ENCODE data around the gene CPPED1.
"Not testable (repeated sequence)": the region's sequence is repeated elsewhere in the genome, so short reads cannot be mapped to it uniquely, and the experiment has no call there.

Gene CPPED1

GRCh38 chr16:12803203-12804093 is at the start of gene CPPED1:
TSS of gene CPPED1 (minus strand) at chr16:12803887. CDS start at chr16:12803776, 111 bp downstream.
- peak; percentile 84 for DNase-seq (ENCODE audit: low read depth)

GRCh38 chr16:12850186-12850585 is 46.5 kb upstream of the CPPED1 start:
- DNase-seq (ENCODE audit: low read depth), result no peak

- no peak for DNase-seq (ENCODE audit: low read depth)
Observed at GRCh38 chr16:12846592-12846991, 42.9 kb upstream of the CPPED1 start.

- no peak for DNase-seq (ENCODE audit: low read depth)
Observed at GRCh38 chr16:12845282-12845681, 41.6 kb upstream of the CPPED1 start.

GRCh38 chr16:12837756-12838155 is 34.1 kb upstream of the CPPED1 start:
- DNase-seq (ENCODE audit: low read depth), result no peak

- no peak for DNase-seq (ENCODE audit: low read depth)
Observed at GRCh38 chr16:12837291-12837690, 33.6 kb upstream of the CPPED1 start.

- DNase-seq (ENCODE audit: low read depth), result no peak
Observed at GRCh38 chr16:12833926-12834325, 30.2 kb upstream of the CPPED1 start.

GRCh38 chr16:12829096-12829888 is 25.6 kb upstream of the CPPED1 start:
- no peak for DNase-seq (ENCODE audit: low read depth)

GRCh38 chr16:12828206-12828605 is 24.5 kb upstream of the CPPED1 start:
- no peak for DNase-seq (ENCODE audit: low read depth)

- DNase-seq (ENCODE audit: low read depth), result no peak
Observed at GRCh38 chr16:12826559-12826958, 22.9 kb upstream of the CPPED1 start.

GRCh38 chr16:12819126-12820117 is 15.7 kb upstream of the CPPED1 start:
- DNase-seq (ENCODE audit: low read depth), result peak; percentile 59

- DNase-seq (ENCODE audit: low read depth), result no peak
Observed at GRCh38 chr16:12818326-12818725, 14.6 kb upstream of the CPPED1 start.

GRCh38 chr16:12816791-12817214 is 13.1 kb upstream of the CPPED1 start:
- DNase-seq (ENCODE audit: low read depth), result not testable (repeated sequence)

GRCh38 chr16:12815361-12815760 is 11.7 kb upstream of the CPPED1 start:
- no peak for DNase-seq (ENCODE audit: low read depth)

- DNase-seq (ENCODE audit: low read depth), result not testable (repeated sequence)
Observed at GRCh38 chr16:12813734-12814133, 10.0 kb upstream of the CPPED1 start.

GRCh38 chr16:12813321-12813720 is 9.6 kb upstream of the CPPED1 start:
- DNase-seq (ENCODE audit: low read depth), result not testable (repeated sequence)

GRCh38 chr16:12811441-12812383 is 8.0 kb upstream of the CPPED1 start:
- no peak for DNase-seq (ENCODE audit: low read depth)

GRCh38 chr16:12805066-12805465 is 1.4 kb upstream of the CPPED1 start:
- DNase-seq (ENCODE audit: low read depth), result no peak

GRCh38 chr16:12804395-12804794 is 708 bp upstream of the CPPED1 start:
- no peak for DNase-seq (ENCODE audit: low read depth)

- no peak for DNase-seq (ENCODE audit: low read depth)
Observed at GRCh38 chr16:12802661-12803060, 1.0 kb downstream of the CPPED1 start.

GRCh38 chr16:12802048-12802447 is 1.6 kb downstream of the CPPED1 start:
- no peak for DNase-seq (ENCODE audit: low read depth)
